Activated CD4-positive, alpha-beta T cell treated with anti-CD3 and anti-CD28 coated beads for 36 hours (primary cell): ENCODE measurements around the gene ENTPD6. TPM values are rescaled to one million over a fixed set of nuclear protein-coding genes. Genes with fewer than 3 reads are reported as not detected.
"Not testable (repeated sequence)": the region's sequence is repeated elsewhere in the genome, so short reads cannot be mapped to it uniquely, and the experiment has no call there.

ENCODE experiments used
- ATAC-seq: fragments of 200-7000 bp; cut with Tn5 transposase; one replicate; pipeline ENCODE4 v1.10.0; 2021; ENCODE audit warnings: mild to moderate bottlenecking, moderate library complexity
- CTCF ChIA-PET: fragments of 350-600 bp; sonication (Branson Sonifier 250); formaldehyde crosslinking; loops from one replicate; lab custom pipeline; 2021; ENCODE audit warnings: antibody characterized with exemption; lab: Charles Lee
- POLR2A ChIA-PET: fragments of 350-600 bp; sonication (Branson Sonifier 250); formaldehyde crosslinking; loops from one replicate; lab custom pipeline; 2021; ENCODE audit warnings: antibody characterized with exemption, inconsistent platforms; lab: Charles Lee
- DNase-seq: peaks from one replicate; pipeline ENCODE4 v3.0.0-alpha.2; 2020
- H3K27ac Mint-ChIP-seq: one replicate; pipeline ENCODE4 v1.8.0; 2021; ENCODE audit warnings: mixed read lengths
- H3K27me3 Mint-ChIP-seq: one replicate; pipeline ENCODE4 v1.8.0; 2021; ENCODE audit warnings: mixed read lengths
- H3K36me3 Mint-ChIP-seq: one replicate; pipeline ENCODE4 v1.8.0; 2021; ENCODE audit warnings: low read depth, mixed read lengths
- H3K4me1 Mint-ChIP-seq: one replicate; pipeline ENCODE4 v1.8.0; 2021; ENCODE audit warnings: mixed read lengths
- H3K4me3 Mint-ChIP-seq: one replicate; pipeline ENCODE4 v1.8.0; 2021; ENCODE audit warnings: mild to moderate bottlenecking, moderate library complexity, mixed read lengths
- H3K9me3 Mint-ChIP-seq: one replicate; pipeline ENCODE4 v1.8.0; 2021; ENCODE audit warnings: low read depth, mixed read lengths
- intact Hi-C, 2 experiments: fragments of 100-400 bp; cut with DNase I in 1 of 2; cut with micrococcal nuclease in 1 of 2; formaldehyde crosslinking; loops; one replicate each; pipeline versions ENCODE4 v1.14.2 to v1.15.1; 2022 to 2024; cut with DNase I, micrococcal nuclease
- total RNA-seq, 2 experiments: library from RNA; stranded (reverse); gene quantifications; one replicate each; pipeline ENCODE4 v1.2.3, GENCODE V29; 2021

The ENTPD6 gene
- total RNA-seq, 2 experiments from 2014 or later, result 34.3 to 41.5 TPM

- DNase-seq (no peak), ATAC-seq (no peak)
- H3K36me3 Mint-ChIP-seq, result peaks cover 1% of the 10 kb centered on the region
- H3K27me3 Mint-ChIP-seq, result no peaks in the 10 kb centered on the region
- intact Hi-C loops, result no loop called here
- H3K4me1 Mint-ChIP-seq, result peaks cover 7% of the 10 kb centered on the region
- no peaks in the 10 kb centered on the region for H3K9me3 Mint-ChIP-seq
- no peak overlapping the region for H3K27ac Mint-ChIP-seq
- POLR2A ChIA-PET, result no interaction called here
- CTCF ChIA-PET, result interaction anchor here (0.6 kb wide), 1 partner anchor 162 kb away, joined by 3 read pairs; no protein-coding TSS in a partner anchor
- no peak overlapping the region for H3K4me3 Mint-ChIP-seq
These were observed 30.3 kb downstream of the ENTPD6 start for GRCh38 chr20:25225642-25226432.

- H3K9me3 Mint-ChIP-seq, result no peaks in the 10 kb centered on the region
- no peaks in the 10 kb centered on the region for H3K27me3 Mint-ChIP-seq
- CTCF ChIA-PET, result interaction anchor here (0.6 kb wide), 1 partner anchor 163 kb away, joined by 3 read pairs; no protein-coding TSS in a partner anchor
- peaks cover 1% of the 10 kb centered on the region for H3K36me3 Mint-ChIP-seq
- peaks cover 7% of the 10 kb centered on the region for H3K4me1 Mint-ChIP-seq
- ATAC-seq, result no peak
- no peak overlapping the region for H3K27ac Mint-ChIP-seq
- intact Hi-C loops, result no loop called here
- no peak overlapping the region for H3K4me3 Mint-ChIP-seq
- POLR2A ChIA-PET, result interaction anchor here (0.6 kb wide), 1 partner anchor 186 kb away, joined by 5 read pairs; no protein-coding TSS in a partner anchor
- DNase-seq, result no peak
These were observed 31.2 kb downstream of the ENTPD6 start for GRCh38 chr20:25226433-25227316.

DNA sequence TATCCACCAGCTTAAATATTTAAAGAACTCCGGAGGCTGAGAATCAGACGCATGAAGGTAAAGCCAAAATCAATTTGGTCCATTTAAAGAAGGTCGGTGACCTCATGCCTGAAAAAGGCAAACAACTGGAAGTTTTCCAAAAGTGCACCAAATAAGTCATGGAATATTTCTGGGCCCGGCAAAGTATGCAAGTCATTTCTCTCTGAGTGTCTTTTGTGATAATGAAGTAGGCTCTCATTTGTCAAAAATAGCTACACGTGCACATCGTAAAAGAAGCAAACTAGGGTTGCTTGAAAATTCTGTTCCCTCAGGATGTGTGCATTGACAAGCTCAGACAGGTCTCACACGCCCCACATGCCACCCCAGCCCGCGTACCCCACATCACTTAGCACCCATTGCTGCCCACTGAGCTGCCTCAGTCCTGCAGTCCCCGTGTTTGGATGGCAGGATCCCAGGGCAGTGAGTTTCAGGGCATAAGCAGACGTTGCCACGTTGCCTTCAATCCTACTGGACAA, 31.9 kb downstream of the ENTPD6 start:
- no peaks in the 10 kb centered on the region for H3K27me3 Mint-ChIP-seq
- no peak overlapping the region for H3K27ac Mint-ChIP-seq

GRCh38 chr20:25229486-25230165, 34.1 kb downstream of the ENTPD6 start:
- Mint-ChIP-seq H3K4me1 (no peaks in the 10 kb centered on the region), H3K36me3 (no peaks in the 10 kb centered on the region), H3K27me3 (peaks cover 2% of the 10 kb centered on the region), H3K27ac (no peak overlapping the region), H3K9me3 (no peaks in the 10 kb centered on the region), H3K4me3 (no peak overlapping the region)
- POLR2A ChIA-PET, result no interaction called here
- DNase-seq (no peak), ATAC-seq (no peak)
- intact Hi-C loops, result no loop called here
- CTCF ChIA-PET, result no interaction called here

More for the DNA sequence above, 31.9 kb downstream of the ENTPD6 start:
- H3K4me3 Mint-ChIP-seq, result no peak overlapping the region
- peaks cover 1% of the 10 kb centered on the region for H3K36me3 Mint-ChIP-seq
- H3K4me1 Mint-ChIP-seq, result peaks cover 7% of the 10 kb centered on the region
- ChIA-PET CTCF (no interaction called here), POLR2A (interaction anchor here (0.6 kb wide), 1 partner anchor 186 kb away, joined by 5 read pairs; no protein-coding TSS in a partner anchor)
- no peaks in the 10 kb centered on the region for H3K9me3 Mint-ChIP-seq
- intact Hi-C loops, result no loop called here
- ATAC-seq (no peak), DNase-seq (no peak)

- intact Hi-C loops, result no loop called here
- H3K4me1 Mint-ChIP-seq, result no peaks in the 10 kb centered on the region
- CTCF ChIA-PET, result no interaction called here
These were observed 34.8 kb downstream of the ENTPD6 start for GRCh38 chr20:25230166-25230831.

DNA sequence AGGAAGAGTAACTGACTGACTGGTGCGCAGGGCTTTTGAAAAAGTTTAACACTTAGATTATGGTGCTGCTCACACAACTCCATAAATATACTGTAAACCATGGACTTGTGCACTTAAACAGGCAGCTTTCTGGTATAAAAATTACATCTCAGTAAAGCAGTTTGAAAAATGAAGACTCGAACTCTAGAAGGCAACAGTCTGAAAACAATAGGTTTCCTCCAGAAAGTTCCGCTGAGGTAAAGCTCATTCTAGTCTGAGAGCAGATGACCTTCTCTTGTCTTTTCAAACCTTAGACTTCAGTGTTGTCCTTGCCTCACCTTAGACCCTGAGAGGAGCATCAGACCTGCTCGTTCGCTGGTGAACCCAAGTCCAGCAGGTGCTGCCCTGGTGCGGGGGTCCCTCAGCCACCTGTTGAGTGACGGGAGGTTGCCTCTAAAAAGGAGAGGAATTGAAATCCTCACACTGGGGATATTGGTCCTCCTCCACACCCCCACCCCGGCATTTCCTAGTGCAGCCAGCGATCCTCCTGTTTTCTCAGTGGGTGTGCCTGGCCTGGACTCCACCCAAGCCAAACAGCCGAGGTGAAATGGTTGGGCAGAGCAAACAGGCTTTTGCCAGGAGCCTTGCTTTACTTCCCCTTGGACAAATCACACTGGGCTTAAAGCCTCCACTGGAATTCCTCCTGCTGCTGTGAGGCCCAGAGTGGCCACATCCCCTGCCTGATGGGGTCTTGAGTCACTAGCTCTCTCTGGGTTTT, 37.7 kb downstream of the ENTPD6 start:
- no peak for DNase-seq
- Mint-ChIP-seq H3K36me3 (no peaks in the 10 kb centered on the region), H3K27me3 (peaks cover 8% of the 10 kb centered on the region), H3K9me3 (no peaks in the 10 kb centered on the region), H3K27ac (no peak overlapping the region), H3K4me1 (peaks cover 14% of the 10 kb centered on the region), H3K4me3 (no peak overlapping the region)
- intact Hi-C loops, result no loop called here
- no peak for ATAC-seq
- CTCF ChIA-PET, result no interaction called here
- POLR2A ChIA-PET, result no interaction called here

More at GRCh38 chr20:25230166-25230831, 34.8 kb downstream of the ENTPD6 start:
- no peaks in the 10 kb centered on the region for H3K36me3 Mint-ChIP-seq
- POLR2A ChIA-PET, result no interaction called here
- no peak overlapping the region for H3K4me3 Mint-ChIP-seq
- ATAC-seq (no peak), DNase-seq (no peak)
- peaks cover 5% of the 10 kb centered on the region for H3K27me3 Mint-ChIP-seq
- H3K27ac Mint-ChIP-seq, result no peak overlapping the region
- H3K9me3 Mint-ChIP-seq, result no peaks in the 10 kb centered on the region

DNA sequence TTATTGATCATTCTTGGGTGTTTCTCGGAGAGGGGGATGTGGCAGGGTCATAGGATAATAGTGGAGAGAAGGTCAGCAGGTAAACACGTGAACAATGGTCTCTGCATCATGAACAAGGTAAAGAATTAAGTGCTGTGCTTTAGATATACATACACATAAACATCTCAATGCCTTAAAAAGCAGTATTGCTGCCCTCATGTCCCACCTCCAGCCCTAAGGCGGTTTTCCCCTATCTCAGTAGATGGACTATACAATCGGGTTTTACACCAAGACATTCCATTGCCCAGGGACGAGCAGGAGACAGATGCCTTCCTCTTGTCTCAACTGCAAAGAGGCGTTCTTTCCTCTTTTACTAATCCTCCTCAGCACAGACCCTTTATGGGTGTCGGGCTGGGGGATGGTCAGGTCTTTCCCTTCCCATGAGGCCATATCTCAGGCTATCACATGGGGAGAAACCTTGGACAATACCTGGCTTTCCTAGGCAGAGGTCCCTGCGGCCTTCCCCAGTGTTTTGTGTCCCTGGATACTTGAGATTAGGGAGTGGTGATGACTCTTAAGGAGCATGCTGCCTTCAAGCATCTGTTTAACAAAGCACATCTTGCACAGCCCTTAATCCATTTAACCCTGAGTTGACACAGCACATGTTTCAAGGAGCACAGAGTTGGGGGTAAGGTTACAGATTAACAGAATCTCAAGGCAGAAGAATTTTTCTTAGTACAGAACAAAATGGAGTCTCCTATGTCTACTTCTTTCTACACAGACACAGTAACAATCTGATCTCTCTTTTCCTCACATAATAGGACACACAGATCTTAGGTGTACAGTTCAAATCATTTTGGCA, 38.7 kb downstream of the ENTPD6 start:
- intact Hi-C loops, CTCF ChIA-PET: not testable (repeated sequence)
- H3K4me1 Mint-ChIP-seq, result peaks cover 24% of the 10 kb centered on the region

GRCh38 chr20:25236450-25237304, 41.2 kb downstream of the ENTPD6 start:
- Mint-ChIP-seq H3K36me3 (no peaks in the 10 kb centered on the region), H3K27me3 (peaks cover 10% of the 10 kb centered on the region), H3K4me1 (peaks cover 30% of the 10 kb centered on the region), H3K9me3 (no peaks in the 10 kb centered on the region), H3K4me3 (no peak overlapping the region), H3K27ac (peak overlapping the region; percentile 96)
- ChIA-PET POLR2A (no interaction called here), CTCF (interaction anchor here (0.5 to 0.6 kb wide), 2 partner anchors 53 to 171 kb away, joined by 3 read pairs; no protein-coding TSS in a partner anchor)
- DNase-seq (no peak), ATAC-seq (no peak)
- intact Hi-C loops, result loop anchor here in 1 of 2 experiments (2.0 kb wide), 2 partner anchors 42 to 76 kb away; partner anchors contain the start of gene ENTPD6

More for the DNA sequence above, 38.7 kb downstream of the ENTPD6 start:
- H3K9me3 Mint-ChIP-seq, DNase-seq, POLR2A ChIA-PET, H3K36me3 Mint-ChIP-seq, ATAC-seq, H3K4me3 Mint-ChIP-seq, H3K27ac Mint-ChIP-seq, H3K27me3 Mint-ChIP-seq: not testable (repeated sequence)
